CD4-positive, alpha-beta T cell treated with Interleukin-15 for 1 hour (primary cell): ENCODE data around the gene PITHD1.
A peak's percentile ranks its signal among the peaks of the same experiment; 100 is the strongest.
"Not testable (repeated sequence)": the region's sequence is repeated elsewhere in the genome, so short reads cannot be mapped to it uniquely, and the experiment has no call there.

Experiments used
- DNase-seq: peaks from one replicate; pipeline ENCODE4 v3.0.0-alpha.2; 2020

PITHD1 gene

GRCh38 chr1:23774174-23774880 is 3.9 kb upstream of the PITHD1 start:
- DNase-seq: no peak

GRCh38 chr1:23776217-23776616 is 2.0 kb upstream of the PITHD1 start:
- no peak for DNase-seq

GRCh38 chr1:23779826-23780371 is 1.7 kb downstream of the PITHD1 start:
- no peak for DNase-seq

GRCh38 chr1:23783141-23783540 is 4.9 kb downstream of the PITHD1 start:
- DNase-seq: not testable (repeated sequence)

- no peak for DNase-seq
These were observed 6.6 kb downstream of the PITHD1 start for GRCh38 chr1:23784846-23785245.

- no peak for DNase-seq
These were observed 9.5 kb downstream of the PITHD1 start for GRCh38 chr1:23787701-23788100.

GRCh38 chr1:23788695-23789094 is 10.5 kb downstream of the PITHD1 start:
- no peak for DNase-seq

- peak; percentile 86 for DNase-seq
These were observed 12.7 kb downstream of the PITHD1 start, which contains the start of gene LYPLA2 for GRCh38 chr1:23790696-23791515. Gene LYPLA2, plus strand, starts transcription at chr1:23791145. Its CDS starts 1,538 bp downstream, at chr1:23792683.

GRCh38 chr1:23791516-23792047 is 13.4 kb downstream of the PITHD1 start:
- DNase-seq: no peak

GRCh38 chr1:23792151-23792945 is 14.1 kb downstream of the PITHD1 start:
- DNase-seq: no peak

GRCh38 chr1:23793018-23793781 is 15.0 kb downstream of the PITHD1 start:
- peak; percentile 54 for DNase-seq

- no peak for DNase-seq
These were observed 15.9 kb downstream of the PITHD1 start for GRCh38 chr1:23793861-23794731.

- not testable (repeated sequence) for DNase-seq
These were observed 16.5 kb downstream of the PITHD1 start for GRCh38 chr1:23794732-23795182.

GRCh38 chr1:23795676-23796465 is 17.7 kb downstream of the PITHD1 start:
- DNase-seq: no peak

GRCh38 chr1:23796466-23797271 is 18.5 kb downstream of the PITHD1 start:
- DNase-seq: no peak

GRCh38 chr1:23797478-23798448 is 19.5 kb downstream of the PITHD1 start:
- DNase-seq: no peak

GRCh38 chr1:23798662-23799142 is 20.5 kb downstream of the PITHD1 start:
- no peak for DNase-seq

- DNase-seq: no peak
These were observed 21.0 kb downstream of the PITHD1 start for GRCh38 chr1:23799255-23799569.
